Measurements from ENCODE around the gene EIF2AK3.

- TF ChIP-seq, protein P1, sequence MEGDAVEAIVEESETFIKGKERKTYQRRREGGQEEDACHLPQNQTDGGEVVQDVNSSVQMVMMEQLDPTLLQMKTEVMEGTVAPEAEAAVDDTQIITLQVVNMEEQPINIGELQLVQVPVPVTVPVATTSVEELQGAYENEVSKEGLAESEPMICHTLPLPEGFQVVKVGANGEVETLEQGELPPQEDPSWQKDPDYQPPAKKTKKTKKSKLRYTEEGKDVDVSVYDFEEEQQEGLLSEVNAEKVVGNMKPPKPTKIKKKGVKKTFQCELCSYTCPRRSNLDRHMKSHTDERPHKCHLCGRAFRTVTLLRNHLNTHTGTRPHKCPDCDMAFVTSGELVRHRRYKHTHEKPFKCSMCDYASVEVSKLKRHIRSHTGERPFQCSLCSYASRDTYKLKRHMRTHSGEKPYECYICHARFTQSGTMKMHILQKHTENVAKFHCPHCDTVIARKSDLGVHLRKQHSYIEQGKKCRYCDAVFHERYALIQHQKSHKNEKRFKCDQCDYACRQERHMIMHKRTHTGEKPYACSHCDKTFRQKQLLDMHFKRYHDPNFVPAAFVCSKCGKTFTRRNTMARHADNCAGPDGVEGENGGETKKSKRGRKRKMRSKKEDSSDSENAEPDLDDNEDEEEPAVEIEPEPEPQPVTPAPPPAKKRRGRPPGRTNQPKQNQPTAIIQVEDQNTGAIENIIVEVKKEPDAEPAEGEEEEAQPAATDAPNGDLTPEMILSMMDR (IDR thresholded peaks at IDR 0.05), result no peak
- TF ChIP-seq POLR2A (IDR thresholded peaks at IDR 0.05), result no peak
- TF ChIP-seq POLR2AphosphoS5 (IDR thresholded peaks at IDR 0.05), result no peak
- TF ChIP-seq EP300 (IDR thresholded peaks at IDR 0.05), result no peak
Measured at GRCh38 chr2:88602022-88602421, 25.2 kb downstream of the EIF2AK3 start.

All from sigmoid colon (tissue), 4 donors.